Kidney (tissue), 14 donors: ENCODE results near the gene ZSWIM3. TPM values are rescaled to one million over a fixed set of nuclear protein-coding genes. Genes with fewer than 3 reads are reported as not detected.

ENCODE experiments used
- DNase-seq, 5 donors: peaks; one replicate each; pipeline ENCODE4 v3.0.0-alpha.2; 2013 to 2020
- FAIRE-seq: peaks from 2 replicates; lab custom pipeline; 2012; peaks lifted over from hg19 to GRCh38; lab: Jason Lieb, UNC
- H3K27ac ChIP-seq, 2 donors: one replicate each; pipeline ENCODE4 v1.7.0; 2013; ENCODE audit warnings: low read depth in 2 of 2, low read length in 2 of 2, inconsistent platforms in 1 of 2
- H3K27me3 ChIP-seq: one replicate; pipeline ENCODE4 v1.7.1; 2013; ENCODE audit warnings: low read length, inconsistent platforms; ENCODE audit not compliant: control insufficient read depth, insufficient read depth
- H3K36me3 ChIP-seq, 3 donors: one replicate each; pipeline versions ENCODE4 v1.7.0 to v1.7.1; 2013; ENCODE audit warnings: low read length in 3 of 3, control low read depth in 1 of 3, inconsistent platforms in 1 of 3; ENCODE audit not compliant: insufficient read depth in 3 of 3, control insufficient read depth in 2 of 3
- H3K4me1 ChIP-seq, 3 donors: one replicate each; pipeline versions ENCODE4 v1.7.0 to v1.7.1; 2013; ENCODE audit warnings: low read length in 3 of 3, inconsistent platforms in 1 of 3, low read depth in 1 of 3; ENCODE audit not compliant: control insufficient read depth in 2 of 3, insufficient read depth in 2 of 3
- H3K4me3 ChIP-seq, 3 donors: one replicate each; pipeline versions ENCODE4 v1.7.0 to v1.8.1; 2013; ENCODE audit warnings: low read length in 3 of 3, control low read depth in 1 of 3, inconsistent platforms in 1 of 3
- H3K9ac ChIP-seq, 3 donors: one replicate each; pipeline versions ENCODE4 v1.7.0 to v1.7.1; 2013; ENCODE audit warnings: low read length in 3 of 3, control low read depth in 1 of 3, inconsistent platforms in 1 of 3
- H3K9me3 ChIP-seq, 3 donors: one replicate each; pipeline versions ENCODE4 v1.7.0 to v1.7.1; 2013; ENCODE audit warnings: low read length in 3 of 3, control low read depth in 1 of 3, inconsistent platforms in 1 of 3; ENCODE audit not compliant: control insufficient read depth in 2 of 3, insufficient read depth in 1 of 3
- CTCF ChIP-seq: IDR thresholded peaks from 3 replicates; pipeline ENCODE4 v1.5.1; 2012; ENCODE audit warnings: mild to moderate bottlenecking, moderate library complexity, borderline replicate concordance; ENCODE audit not compliant: insufficient read depth; ENCODE audit errors: extremely low read depth
- intact Hi-C: fragments of 100-400 bp; cut with DNase I; formaldehyde crosslinking; loops from one replicate; pipeline ENCODE4 v1.11.1; 2022
- polyA plus RNA-seq: library from polyadenylated mRNA; stranded (reverse); fragments of 350-450 nt; fragmentation: Illumina TruSeq; extraction: RNeasy Lipid Tissue Mini Kit (QIAGEN cat#74804); gene quantifications from one replicate; pipeline ENCODE4 v1.2.3, GENCODE V29; 2014; ENCODE audit warnings: low read depth, low replicate concordance; ENCODE audit not compliant: insufficient read depth
- total RNA-seq: library from RNA; stranded (reverse); fragmentation: NEBNext Ultra II Directional; extraction: Animal tissue kit (Norgen Biotek cat#: 25700); gene quantifications from one replicate; pipeline ENCODE4 v1.2.1, GENCODE V29; 2021
- donor health status: control.
- donor health status: control.
- donor health status: control.
- donor health status: control.
- donor health status: control.
- donor health status: DM: yes; HTN: yes; CAD: no.
- donor health status: Normal renal cell carcinoma (clear cell type).

The ZSWIM3 gene
- total and polyA plus RNA-seq, 2 donors from 2014 or later = 2.6 to 3.2 TPM

- DNase-seq = peak in 1 of 5 donors; percentile 72
These were observed 29.4 kb downstream of the ZSWIM3 start for GRCh38 chr20:45886590-45887345.

GRCh38 chr20:45887346-45887715 lies 29.9 kb downstream of the ZSWIM3 start, which contains the start of gene SPATA25:
Gene SPATA25 (minus strand): TSS chr20:45887622. CDS start chr20:45887590, 32 bp downstream.
- Histone ChIP-seq H3K4me1 (peaks cover 0 to 27% (median 0%) of the 10 kb centered on the region in 3 donors), H3K9ac (no peak within 1 kb of the TSS), H3K9me3 (no peaks in the 10 kb centered on the region), H3K27me3 (no peaks in the 10 kb centered on the region), H3K27ac (no peak within 1 kb of the TSS), H3K4me3 (no peak within 1 kb of the TSS), H3K36me3 (peaks cover 4 to 20% (median 13%) of the 10 kb centered on the region in 3 donors)
- intact Hi-C loops = no loop called here
- FAIRE-seq = no peak
- no peak for TF ChIP-seq CTCF
- peak in 1 of 5 donors; percentile 59 for DNase-seq

More at GRCh38 chr20:45886590-45887345, 29.4 kb downstream of the ZSWIM3 start:
- Histone ChIP-seq H3K36me3 (peaks cover 4 to 20% (median 13%) of the 10 kb centered on the region in 3 donors), H3K9me3 (no peaks in the 10 kb centered on the region), H3K4me3 (no peak overlapping the region), H3K4me1 (peaks cover 0 to 25% (median 0%) of the 10 kb centered on the region in 3 donors), H3K9ac (no peak overlapping the region), H3K27ac (no peak overlapping the region), H3K27me3 (no peaks in the 10 kb centered on the region)
- no peak for TF ChIP-seq CTCF
- intact Hi-C loops = no loop called here
- no peak for FAIRE-seq

- TF ChIP-seq CTCF = no peak
- H3K9me3 ChIP-seq = no peaks in the 10 kb centered on the region
- H3K27ac ChIP-seq = no peak overlapping the region
- H3K27me3 ChIP-seq = no peaks in the 10 kb centered on the region
- H3K4me3 ChIP-seq = peak overlapping the region in 2 of 3 donors; percentile 29 to 33
- H3K36me3 ChIP-seq = peaks cover 2 to 12% (median 8%) of the 10 kb centered on the region in 3 donors
- intact Hi-C loops = no loop called here
- H3K4me1 ChIP-seq = peaks cover 0 to 34% (median 0%) of the 10 kb centered on the region in 3 donors
- no peak overlapping the region for H3K9ac ChIP-seq
- peak in 1 of 5 donors; percentile 34 for DNase-seq
- FAIRE-seq = no peak
These were observed 31.3 kb downstream of the ZSWIM3 start for GRCh38 chr20:45888681-45889080.
